GM21360 (cell line): Measurements from ENCODE around the gene SLC6A12.

Source experiments
- ATAC-seq: cut with Tn5 transposase; IDR thresholded peaks from one replicate; pipeline ENCODE4 v1.9.1; 2021; ENCODE audit warnings: mild to moderate bottlenecking, moderate library complexity; ENCODE audit not compliant: unreplicated experiment

SLC6A12 gene

DNA sequence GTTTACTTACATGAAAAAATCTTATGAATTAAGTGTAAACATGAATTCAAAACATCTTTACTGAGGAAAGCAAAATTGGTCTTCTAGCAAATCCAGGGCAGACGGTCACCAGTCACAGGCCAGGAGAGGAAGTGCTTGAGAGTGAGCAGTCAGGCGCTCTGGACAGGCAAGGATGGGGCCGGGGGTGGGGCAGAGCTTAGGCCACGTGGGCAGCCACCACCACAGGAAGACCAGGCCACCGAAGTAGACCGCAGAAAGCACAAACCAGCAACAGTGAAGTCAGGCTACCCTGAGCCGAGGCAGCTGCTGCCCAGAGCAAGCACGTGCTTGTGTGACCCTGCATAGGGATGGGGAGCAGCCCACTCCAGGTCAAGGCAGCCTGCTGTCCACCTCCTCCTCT lies 33.5 kb downstream of the SLC6A12 start:
- no peak for ATAC-seq

DNA sequence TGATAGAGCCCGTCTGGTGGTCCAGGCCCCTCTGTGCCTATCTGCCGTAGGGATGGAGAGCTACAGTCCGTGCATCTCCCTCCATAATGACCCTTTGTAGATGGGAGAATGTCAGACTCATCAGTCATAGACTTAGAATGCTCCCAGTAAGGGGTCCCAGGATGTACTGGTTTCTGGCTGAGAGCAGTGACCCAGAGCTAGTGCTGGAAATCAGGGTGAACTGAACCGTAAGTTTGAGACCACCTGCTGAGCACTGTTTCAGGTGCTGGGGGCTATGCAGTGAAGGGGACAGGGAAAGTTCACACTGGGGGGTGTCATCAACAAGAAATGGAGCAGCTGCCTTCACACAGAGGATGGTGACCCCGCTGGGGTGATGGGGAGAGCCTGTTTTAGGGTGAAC lies 34.1 kb downstream of the SLC6A12 start:
- no peak for ATAC-seq

- ATAC-seq, result no peak
Observed at GRCh38 chr12:179131-179884, 34.6 kb downstream of the SLC6A12 start.

- no peak for ATAC-seq
Observed at GRCh38 chr12:178829-179109, 35.2 kb downstream of the SLC6A12 start.

DNA sequence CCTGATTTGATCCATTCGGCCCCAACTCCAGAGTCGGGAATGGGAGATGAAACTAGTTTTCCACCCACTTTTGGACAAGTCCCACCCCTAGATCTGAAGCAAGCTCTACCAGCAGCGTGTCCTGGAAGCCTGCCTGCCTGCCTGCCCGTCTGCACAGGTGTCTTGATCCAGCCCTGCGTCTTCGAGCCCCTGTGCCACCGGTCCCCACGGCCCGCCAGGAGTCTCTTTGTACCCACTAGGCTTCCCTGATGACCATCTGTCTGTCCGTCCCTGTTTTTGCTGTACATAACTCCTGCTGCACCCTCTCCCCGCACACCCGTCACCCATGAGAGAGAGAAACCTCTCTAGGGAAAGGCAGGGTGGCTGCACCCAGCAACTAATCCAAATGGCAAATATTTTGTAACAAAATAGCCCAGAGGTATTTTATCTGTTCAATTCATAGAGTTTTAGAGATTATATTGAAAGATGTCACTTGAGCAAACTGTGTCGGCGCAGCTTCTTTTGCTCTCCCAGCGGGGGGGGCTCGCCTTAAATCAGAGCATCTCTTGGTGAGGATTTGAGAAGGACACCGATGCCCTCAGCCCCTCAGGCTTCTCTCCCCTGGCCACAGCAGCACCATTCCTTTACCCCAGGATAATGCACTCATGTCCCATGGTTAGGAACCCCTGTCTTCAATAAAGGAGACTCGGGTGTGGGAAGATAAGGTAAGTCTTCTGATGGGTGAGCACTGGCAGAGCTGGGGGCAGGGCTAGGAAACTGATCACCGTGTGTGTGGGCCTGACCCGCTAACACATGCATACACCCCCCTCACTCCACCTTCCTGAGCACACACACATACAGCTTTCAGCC lies 35.8 kb downstream of the SLC6A12 start:
- ATAC-seq, result no peak

- ATAC-seq, result no peak
Observed at GRCh38 chr12:177336-177979, 36.5 kb downstream of the SLC6A12 start.

DNA sequence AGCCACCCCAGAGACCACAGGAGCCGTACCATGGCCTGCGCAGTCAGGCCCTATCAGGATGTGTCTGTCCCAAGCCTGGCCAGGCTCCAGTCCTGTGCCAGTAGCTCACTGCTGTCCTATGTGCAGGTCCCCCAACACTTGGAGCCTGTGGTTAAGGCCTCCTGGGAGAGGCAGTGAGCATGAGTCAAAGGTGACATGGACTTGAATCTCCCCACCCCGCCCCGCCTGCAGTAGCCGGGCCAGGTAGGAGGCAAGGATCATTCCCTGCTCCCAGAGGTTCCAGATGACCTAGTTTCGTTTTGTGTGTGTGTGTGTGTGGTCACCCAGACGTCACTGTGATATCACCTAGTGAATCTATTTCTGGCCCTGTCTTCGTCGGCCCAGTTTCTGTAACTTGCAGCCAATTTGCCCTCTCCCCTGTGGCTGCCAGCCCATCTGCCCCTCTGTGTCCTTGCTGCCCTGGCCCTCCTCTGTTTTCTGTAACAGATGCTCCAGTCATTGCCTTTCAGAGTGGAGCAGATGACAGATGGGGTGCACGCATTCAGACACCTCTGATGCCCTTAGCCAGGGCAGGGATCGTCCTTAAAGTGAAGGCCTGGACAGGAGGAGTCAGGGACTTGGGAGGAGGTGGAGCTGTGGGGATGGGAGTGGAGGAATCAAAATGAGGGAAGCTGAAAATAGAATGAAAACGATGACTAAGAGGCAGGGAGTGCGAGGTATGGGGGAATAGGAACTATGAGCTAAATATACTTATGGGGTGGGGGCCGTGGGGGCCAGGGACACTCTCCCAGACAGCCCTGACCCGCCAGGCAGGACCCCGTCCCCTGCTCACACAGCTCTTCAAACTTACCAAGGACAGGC lies 37.4 kb downstream of the SLC6A12 start:
- no peak for ATAC-seq

DNA sequence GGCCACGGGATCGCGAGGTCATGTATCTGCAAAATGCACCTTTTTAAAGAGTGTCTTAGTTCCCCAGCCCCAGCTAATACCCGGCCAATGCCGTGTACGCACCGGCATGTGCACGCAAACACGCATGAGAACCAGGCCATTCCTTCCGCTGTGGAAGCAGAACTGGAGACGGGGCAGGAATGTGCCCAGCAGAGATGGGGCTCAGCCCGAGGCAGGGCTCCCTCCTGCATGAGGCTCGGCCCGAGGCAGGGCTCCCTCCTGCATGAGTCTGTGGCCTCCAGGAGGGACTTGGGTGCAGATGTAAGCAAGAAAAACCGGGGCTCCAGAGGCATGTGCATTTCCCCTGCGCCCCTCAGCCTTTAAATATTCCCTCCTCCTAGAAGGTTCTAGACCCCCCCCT lies 38.2 kb downstream of the SLC6A12 start:
- no peak for ATAC-seq

GRCh38 chr12:175250-175649 lies 38.7 kb downstream of the SLC6A12 start:
- ATAC-seq, result no peak

DNA sequence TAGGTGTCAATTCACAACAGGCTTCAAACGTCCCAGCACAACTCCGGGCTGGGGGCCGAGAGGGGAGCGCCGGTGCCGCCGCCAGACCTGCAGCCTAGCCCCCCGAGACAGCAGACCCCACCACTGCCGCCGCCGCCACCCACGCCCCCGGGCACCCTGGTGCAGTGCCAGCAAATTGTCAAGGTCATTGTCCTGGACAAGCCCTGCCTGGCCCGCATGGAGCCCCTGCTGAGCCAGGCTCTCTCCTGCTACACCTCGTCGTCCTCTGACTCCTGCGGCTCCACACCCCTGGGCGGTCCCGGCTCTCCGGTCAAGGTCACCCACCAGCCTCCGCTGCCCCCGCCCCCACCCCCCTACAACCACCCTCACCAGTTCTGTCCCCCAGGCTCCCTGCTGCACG lies 39.4 kb downstream of the SLC6A12 start:
- ATAC-seq, result no peak

- ATAC-seq, result no peak
Observed at GRCh38 chr12:174124-174523, 39.8 kb downstream of the SLC6A12 start.

DNA sequence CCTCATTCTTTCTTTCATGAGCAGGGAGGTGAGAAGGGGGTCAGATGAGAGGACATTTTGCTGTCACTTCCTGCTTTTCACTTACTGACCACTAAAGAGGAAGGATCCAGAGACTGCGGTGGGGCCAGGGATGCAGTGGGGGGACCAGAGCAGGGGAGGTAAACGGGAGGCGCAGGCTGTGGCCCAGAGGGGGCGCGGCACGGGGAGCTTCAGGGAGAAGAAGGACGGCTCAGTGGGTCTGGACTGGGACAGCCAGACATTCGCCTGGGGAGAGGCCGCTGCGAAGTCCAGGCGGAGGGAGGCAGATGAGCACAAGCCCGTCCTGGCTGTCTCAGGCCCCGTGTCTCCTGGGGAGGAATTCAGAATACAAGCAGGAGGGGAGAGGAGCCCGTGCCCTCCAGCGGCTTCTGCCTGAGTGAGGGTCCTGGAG lies 41.2 kb downstream of the SLC6A12 start:
- ATAC-seq, result no peak

DNA sequence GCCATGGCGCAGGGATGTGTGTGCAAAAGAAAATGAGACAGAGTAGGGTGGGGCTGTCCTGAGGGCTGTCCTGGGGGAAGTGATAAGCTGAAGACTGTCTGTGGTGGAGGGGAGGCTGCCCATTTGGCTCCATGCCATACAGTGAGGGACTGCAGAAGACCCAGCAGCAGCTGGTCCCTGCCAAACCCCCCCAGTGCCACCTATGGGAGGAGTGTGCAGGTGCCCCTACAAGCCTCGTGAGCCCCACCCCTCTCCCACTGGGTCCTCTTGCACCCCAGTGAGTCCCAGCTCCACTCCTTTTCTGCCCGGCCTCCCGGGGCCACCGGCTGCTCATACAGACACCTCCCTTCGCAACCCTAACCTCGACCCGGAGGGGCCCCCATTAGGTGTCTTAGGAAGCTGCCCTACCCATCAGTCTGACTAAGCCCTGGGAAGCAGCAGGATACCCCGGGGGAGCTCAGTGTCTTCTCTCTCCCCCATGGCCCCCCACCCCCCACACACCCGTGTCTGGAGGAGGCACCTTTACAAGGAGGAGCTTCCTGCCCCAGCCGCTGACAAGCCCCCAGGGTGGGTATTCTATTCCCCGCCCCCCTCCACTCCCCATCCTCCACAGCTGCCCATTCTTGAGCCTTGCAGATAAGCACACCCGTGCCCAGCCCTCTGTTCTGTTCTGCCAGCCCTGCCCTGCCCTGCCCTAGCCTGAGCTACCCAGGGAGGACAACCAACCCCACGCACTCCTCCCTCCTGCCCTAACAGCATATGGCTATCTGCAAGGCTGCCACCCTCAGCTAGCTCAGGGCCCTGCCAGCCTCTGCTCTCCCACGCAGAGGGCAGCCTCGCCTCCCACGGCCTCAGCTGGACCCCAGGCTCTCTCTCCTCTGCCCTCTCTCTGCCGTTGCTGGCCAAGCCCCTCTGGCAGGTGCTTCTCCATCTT lies 41.9 kb downstream of the SLC6A12 start:
- no peak for ATAC-seq

DNA sequence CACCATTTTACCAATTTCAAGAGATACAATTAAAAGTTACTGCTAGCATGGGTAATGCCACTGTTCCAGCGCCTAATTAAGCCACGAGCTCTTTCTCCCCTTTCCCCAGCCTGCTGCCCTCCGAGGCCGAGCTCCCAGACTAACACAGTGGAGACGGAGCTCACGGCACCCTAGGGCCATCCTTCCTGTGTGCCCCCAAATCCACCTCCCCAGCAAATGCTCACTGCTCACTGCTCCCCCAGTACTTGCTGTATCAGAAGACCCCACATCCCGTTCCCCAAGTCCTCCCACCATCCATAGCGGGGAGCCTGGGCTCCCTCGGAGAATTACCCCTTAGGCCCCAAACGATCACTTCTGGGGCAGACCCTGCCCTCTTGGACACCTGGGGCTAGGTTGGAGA lies 42.7 kb downstream of the SLC6A12 start:
- no peak for ATAC-seq

- no peak for ATAC-seq
Observed at GRCh38 chr12:170371-171225, 43.4 kb downstream of the SLC6A12 start.

- no peak for ATAC-seq
Observed at GRCh38 chr12:169528-170370, 44.2 kb downstream of the SLC6A12 start.

- ATAC-seq, result no peak
Observed at GRCh38 chr12:168763-169525, 45.0 kb downstream of the SLC6A12 start.
